SU-DHL-6 (cell line): Measurements from ENCODE around the gene SULT1C4.

Experiments
- CTCF ChIP-seq: fragments of 200-600 bp; sonication (generic); IDR thresholded peaks from one replicate; pipeline ENCODE4 v1.5.1; 2017; ENCODE audit warnings: antibody characterized with exemption, mild to moderate bottlenecking, low read length, moderate library complexity; ENCODE audit not compliant: insufficient read depth, poor library complexity, severe bottlenecking
- EZH2phosphoT487 ChIP-seq: fragments of 200-600 bp; sonication (generic), shearing (Covaris generic); conservative IDR thresholded peaks from 2 replicates; pipeline ENCODE4 v1.6.1; 2018; ENCODE audit warnings: mild to moderate bottlenecking, antibody characterized with exemption, low read length, moderate library complexity, mixed read lengths

- TF ChIP-seq CTCF (no peak), EZH2phosphoT487 (no peak)
These were observed 7.1 kb downstream of the SULT1C4 start for GRCh38 chr2:108384662-108385393.
